Stimulated activated CD4-positive, alpha-beta T cell treated with anti-CD3 and anti-CD28 coated beads, Interleukin-15, amount 100 ng/mL, for 1 hour (primary cell): ENCODE data around the gene FAXDC2.
"Not testable (repeated sequence)": the region's sequence is repeated elsewhere in the genome, so short reads cannot be mapped to it uniquely, and the experiment has no call there.

Experiments
- DNase-seq, 2 donors: peaks; one replicate each; pipeline ENCODE4 v3.0.0-alpha.2; 2020; ENCODE audit warnings: low read depth in 1 of 2, low spot score in 1 of 2

FAXDC2 gene

GRCh38 chr5:154862766-154863165, 12.4 kb upstream of the FAXDC2 start:
- no peak for DNase-seq

DNA sequence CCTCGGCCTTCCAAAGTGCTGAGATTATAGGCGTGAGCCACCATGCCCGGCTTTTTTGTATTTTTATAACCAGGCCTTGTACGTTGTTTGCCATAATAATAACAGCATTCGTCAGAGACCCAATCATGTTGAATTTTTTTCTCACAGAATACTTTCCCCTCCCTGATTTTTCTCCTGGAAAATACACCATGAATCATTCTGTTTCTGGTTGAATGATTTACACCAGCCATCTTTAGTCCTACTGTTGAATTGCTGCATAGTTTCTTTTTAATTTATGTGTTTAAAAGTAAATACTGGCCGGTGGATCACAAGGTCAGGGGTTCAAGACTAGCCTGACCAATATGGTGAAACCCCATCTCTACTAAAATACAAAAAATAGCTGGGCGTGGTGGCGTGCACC, 11.5 kb upstream of the FAXDC2 start:
- no peak for DNase-seq

DNA sequence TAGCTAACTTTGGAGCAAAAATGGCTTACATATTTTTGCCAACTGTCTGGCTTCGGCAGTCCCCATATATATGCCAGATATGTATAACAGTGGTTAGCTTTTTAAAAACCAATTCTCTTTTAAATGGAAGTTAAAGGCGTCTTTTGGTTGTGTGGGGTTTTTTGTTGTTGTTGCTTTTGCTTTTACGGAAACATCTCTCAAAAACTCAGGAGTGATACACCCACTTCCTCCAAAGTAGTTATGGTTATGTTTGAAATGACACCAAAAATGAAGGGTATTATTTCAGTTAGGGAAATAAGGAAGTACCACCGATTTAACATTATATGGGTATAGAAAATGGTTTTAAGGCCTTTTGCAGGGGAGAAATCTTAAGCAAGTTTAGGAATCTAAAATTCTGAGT, 10.4 kb upstream of the FAXDC2 start:
- no peak for DNase-seq

DNA sequence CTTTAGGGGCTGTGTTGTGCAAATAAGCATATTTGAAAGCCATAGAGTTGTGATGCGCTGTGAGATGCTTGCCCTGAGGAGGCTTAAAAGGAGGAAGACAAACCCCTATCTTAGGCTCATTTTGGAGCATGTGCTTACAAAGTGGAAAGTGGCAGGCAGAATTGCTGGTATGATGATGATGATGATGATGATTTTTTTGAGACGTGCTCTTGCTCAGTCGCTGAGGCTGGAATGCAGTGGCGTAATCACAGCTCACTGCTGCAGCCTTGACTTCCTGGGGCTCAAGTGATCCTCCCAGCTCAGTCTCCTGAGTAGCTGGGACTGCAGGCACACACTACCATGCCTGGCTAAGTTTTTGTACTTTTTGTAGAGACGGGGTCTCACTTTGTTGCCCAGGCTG, 9.7 kb upstream of the FAXDC2 start:
- DNase-seq: no peak

DNA sequence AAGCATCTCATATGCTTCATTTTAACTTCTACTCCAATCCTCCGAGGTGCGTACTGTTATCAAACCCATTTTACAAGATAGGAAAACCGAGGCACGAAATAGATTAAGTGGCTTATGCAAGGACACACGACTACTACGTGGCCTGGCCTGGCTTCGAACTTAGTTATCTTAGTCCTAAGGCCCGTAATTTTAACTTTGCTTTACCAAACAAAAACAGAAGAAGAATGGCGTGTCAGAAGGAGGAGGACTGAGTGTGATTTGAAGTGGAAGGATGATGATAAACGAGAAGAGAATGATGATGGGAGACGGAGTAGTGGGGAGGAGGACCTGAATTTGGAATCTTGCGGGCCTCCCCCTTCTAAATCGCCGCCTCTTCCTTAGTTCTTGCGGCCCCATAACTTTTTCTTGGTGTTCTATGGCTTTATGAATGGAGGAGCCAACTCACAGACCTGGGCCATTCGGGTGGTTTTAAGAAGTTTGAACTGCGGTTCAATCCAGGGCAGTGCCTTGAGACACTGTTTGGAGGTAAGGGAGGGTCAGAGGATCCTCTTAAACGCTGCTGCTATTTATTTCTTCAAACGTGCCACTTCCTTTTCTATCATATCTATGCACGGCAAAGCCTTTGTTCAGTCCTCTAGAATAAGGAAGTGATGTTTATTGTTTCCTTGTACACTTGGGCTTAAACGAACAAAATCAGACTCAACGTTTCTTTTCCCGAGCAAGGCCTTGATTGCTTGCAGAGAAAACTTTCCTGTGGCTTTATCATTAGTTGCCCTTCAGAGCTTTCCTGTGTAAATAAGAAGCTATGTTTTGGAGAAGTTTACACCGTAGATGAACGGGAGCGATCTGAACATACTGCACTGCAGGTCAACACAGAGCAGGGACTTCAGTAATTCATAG, 8.8 kb upstream of the FAXDC2 start:
- DNase-seq: no peak

- DNase-seq: peak; percentile 93 to 96
Measured at GRCh38 chr5:154858297-154858971, 8.0 kb upstream of the FAXDC2 start, which contains the start of gene CNOT8. Gene CNOT8 (plus strand): TSS chr5:154858627. CDS start chr5:154863279, 4,652 bp downstream.

DNA sequence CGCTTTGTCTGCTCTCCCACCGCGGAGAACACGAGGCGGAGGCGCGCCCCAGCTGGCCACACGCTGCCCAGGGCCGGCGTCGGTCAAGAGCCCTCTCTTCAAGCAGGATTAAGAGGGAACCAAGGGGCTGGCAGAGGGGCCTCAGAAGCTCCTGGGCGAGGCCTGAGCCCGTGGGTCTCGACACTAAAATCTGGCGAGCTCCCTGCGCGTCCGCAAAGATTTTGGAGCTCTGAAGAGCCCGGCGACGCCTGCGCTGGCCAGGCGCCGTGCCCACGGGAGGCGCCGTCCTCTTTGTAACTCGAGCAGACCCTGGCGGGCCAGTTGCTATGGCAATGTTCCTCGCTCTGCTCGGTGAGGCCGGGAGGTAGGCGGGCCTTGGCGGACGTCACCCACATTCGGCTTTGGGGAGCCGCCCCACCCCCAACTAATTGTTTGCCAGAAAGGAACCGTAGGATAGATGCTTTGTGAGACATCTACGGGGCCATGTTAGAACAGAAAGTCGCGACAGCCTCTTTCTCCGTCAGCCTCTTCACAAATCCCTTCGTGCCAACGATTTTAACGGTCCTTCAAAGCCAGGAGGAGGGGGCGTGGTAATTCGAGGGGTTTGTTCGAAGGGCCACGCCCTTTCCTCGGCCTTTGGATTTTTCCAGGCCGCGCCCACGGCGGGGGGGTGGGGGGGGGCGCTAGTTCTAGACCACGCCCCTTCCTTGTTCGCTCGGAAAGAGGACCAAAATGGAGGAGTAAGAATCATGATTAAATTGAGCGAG, 7.3 kb upstream of the FAXDC2 start:
- peak; percentile 64 to 73 for DNase-seq

GRCh38 chr5:154851351-154851750, 948 bp upstream of the FAXDC2 start:
- DNase-seq: no peak

DNA sequence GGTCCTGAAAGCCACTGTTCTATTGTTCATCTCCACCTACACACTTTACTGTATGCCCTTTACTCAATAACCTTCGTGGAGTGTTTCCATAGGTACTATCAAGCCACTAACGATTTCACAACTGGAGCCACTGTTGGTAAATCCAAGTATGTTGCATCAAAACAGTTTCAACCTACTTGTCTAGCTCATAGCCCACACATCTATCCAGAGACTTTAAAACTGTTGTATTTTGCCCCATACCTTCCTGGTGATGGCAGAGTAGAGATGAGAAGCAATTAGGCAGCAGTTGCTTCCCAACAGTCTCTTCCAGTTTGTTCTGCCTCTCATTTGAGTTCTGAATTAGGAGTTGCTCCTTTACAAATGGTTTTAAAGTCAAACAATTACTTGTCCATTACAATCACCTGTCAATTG, 607 bp downstream of the FAXDC2 start:
- DNase-seq: no peak

DNA sequence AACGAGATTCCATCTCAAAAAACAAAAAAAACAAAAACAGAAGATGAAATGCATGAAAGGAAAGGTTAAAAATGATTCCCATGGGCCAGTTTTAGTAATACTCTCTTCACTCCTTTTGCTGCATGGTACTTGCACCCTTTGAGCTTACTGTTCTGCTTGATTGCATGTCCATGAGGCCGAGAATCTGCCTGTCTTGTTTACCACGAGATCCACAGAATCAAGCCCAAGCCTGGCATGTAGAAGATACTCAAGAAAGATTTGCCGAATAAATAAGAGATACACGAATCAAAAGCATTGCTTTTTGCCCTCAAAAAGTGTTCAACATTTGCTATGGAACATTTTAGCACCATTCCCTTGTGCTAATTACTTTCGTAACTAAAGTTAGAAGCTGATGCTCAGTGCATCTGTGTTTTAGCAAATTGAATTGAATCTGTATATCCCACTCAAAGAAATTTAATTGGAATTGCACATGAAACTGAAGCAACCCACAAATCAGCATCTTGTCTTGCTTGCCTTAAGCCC, 1.1 kb downstream of the FAXDC2 start:
- DNase-seq: no peak

DNA sequence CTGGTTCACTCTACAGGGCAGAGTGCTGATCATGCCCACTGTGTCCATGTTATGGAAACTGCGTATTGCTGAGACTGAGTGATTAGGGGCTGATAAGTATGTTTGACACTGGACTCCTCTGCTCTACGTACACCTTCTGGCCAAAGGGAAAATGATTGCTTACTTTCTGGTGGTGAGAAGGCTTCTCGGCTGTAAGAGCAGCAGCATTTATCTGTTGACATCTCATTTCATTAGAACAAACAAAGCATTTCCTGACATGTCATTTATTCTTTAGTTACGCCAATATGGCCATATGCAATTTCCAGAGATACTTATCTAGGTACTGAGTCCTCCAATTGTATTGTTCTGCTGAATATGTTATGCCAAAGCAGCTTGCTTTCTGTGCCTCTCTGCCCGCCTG, 5.6 kb downstream of the FAXDC2 start:
- no peak for DNase-seq

DNA sequence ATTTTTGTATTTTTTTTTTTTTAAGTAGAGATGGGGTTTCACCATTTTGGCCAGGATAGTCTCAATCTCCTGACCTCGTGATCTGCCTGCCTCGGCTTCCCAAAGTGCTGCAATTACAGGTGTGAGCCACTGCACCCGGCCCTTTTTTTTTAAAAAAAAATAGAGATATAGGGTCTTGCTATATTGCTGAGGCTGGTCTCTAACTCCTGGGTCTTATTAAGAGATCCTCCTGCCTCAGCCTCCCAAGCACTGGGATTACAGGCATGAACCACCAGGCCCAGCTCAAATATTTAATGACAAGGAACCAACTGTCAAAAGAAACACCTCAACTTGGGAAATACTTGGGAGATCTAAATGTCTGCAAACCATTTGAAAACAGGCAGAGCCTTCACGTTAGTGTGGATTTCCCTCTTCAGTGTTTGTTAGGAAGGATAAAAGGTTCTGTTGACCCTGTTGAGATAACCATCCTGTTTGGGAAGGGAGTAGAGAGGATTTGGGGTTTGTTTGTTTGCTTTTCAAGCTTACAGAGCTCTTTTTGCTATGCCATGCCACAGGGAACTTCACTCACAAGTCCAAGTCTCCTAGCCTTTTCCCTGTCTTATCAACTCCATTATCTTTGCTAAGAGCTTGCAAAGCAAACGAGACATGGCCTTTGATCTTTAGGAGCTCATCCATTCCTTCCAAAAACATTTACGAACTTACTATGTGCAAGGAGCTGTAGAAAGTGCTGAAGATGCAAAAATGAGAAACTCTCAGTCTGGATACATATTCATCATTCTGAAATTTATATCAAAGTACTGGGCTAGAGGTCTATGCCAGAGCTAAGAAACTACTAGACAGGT, 7.5 kb downstream of the FAXDC2 start:
- DNase-seq: no peak

- no peak for DNase-seq
Measured at GRCh38 chr5:154841273-154841661, 9.1 kb downstream of the FAXDC2 start.

GRCh38 chr5:154840435-154841272, 9.7 kb downstream of the FAXDC2 start:
- no peak for DNase-seq

DNA sequence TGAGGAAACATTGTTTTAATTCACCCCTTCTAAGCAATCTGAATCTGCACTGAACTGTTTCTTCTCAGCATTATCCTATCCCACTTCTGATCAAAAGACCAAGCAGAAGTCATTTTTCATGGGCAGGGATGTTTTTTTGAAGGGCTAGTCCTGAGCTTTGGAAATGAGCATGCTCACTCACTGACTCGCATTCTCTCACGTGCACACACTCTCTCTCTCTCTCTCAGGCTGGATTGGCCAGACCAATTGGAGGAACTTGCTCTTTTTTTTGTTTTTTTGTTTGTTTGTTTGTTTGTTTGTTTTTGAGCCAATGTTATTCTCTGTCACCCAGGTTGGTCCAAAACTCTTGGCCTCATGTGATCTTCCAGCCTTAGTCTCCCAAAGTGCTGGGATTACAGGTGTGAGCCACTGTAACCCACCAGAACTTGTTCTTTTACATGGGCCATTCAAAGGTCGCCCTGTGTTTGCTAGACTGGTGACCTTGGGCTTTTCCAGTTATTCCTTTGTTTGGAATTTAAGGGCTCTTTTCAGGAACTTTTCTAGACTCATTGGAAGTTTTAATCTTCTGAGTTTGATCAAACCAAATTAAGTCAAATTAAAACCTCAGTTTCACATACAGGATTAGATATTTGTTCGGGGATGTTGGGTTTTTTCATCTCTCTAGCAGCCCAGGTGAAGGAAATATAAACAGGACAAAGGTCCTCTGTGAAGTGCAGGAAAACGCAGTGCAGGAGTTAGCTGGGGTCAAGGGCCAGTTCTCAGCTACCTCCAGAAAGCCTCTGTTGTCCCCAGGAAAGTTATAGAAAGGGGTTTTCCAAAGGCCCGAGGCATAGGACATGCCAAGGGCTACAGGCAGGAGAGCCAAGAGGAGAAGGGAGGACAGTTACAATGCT, 13.1 kb downstream of the FAXDC2 start:
- DNase-seq: no peak

GRCh38 chr5:154836225-154836624, 14.2 kb downstream of the FAXDC2 start:
- DNase-seq: no peak

DNA sequence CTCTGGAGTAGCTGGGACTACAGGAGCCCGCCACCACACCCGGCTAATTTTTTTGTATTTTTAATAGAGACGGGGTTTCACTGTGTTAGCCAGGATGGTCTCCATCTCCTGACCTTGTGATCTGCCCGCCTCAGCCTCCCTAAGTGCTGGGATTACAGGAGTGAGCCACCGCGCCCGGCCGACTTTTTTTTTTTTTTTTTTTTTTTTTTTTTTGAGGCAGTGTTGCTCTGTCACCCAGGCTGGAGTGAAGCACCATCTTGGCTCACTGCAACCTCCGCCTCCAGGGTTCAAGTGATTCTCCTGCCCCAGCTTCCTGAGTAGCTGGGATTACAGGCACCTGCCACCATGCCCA, 14.7 kb downstream of the FAXDC2 start:
- DNase-seq: not testable (repeated sequence)

- DNase-seq: no peak
Measured at GRCh38 chr5:154834053-154834452, 16.4 kb downstream of the FAXDC2 start.

GRCh38 chr5:154832804-154833203, 17.6 kb downstream of the FAXDC2 start:
- DNase-seq: not testable (repeated sequence)
